ENCODE data around the gene EXOC4.

EXOC4 gene

GRCh38 chr7:133542209-133542780 is 289.4 kb downstream of the EXOC4 start:
- no peak for DNase-seq (ENCODE audit: low read depth)

- DNase-seq (ENCODE audit: low read depth) = no peak
Measured at GRCh38 chr7:133543657-133544056, 290.8 kb downstream of the EXOC4 start.

GRCh38 chr7:133545618-133546017 is 292.7 kb downstream of the EXOC4 start:
- DNase-seq (ENCODE audit: low read depth) = no peak

GRCh38 chr7:133547981-133548380 is 295.1 kb downstream of the EXOC4 start:
- DNase-seq (ENCODE audit: low read depth) = no peak

GRCh38 chr7:133549633-133550032 is 296.8 kb downstream of the EXOC4 start:
- DNase-seq (ENCODE audit: low read depth) = no peak

GRCh38 chr7:133550145-133550544 is 297.3 kb downstream of the EXOC4 start:
- no peak for DNase-seq (ENCODE audit: low read depth)

GRCh38 chr7:133550811-133551210 is 297.9 kb downstream of the EXOC4 start:
- DNase-seq (ENCODE audit: low read depth) = no peak

- no peak for DNase-seq (ENCODE audit: low read depth)
Measured at GRCh38 chr7:133551466-133551865, 298.6 kb downstream of the EXOC4 start.

- DNase-seq (ENCODE audit: low read depth) = no peak
Measured at GRCh38 chr7:133552079-133552478, 299.2 kb downstream of the EXOC4 start.

- DNase-seq (ENCODE audit: low read depth) = no peak
Measured at GRCh38 chr7:133554330-133554729, 301.5 kb downstream of the EXOC4 start.

- DNase-seq (ENCODE audit: low read depth) = no peak
Measured at GRCh38 chr7:133556048-133556447, 303.2 kb downstream of the EXOC4 start.

GRCh38 chr7:133556553-133556952 is 303.7 kb downstream of the EXOC4 start:
- no peak for DNase-seq (ENCODE audit: low read depth)

- DNase-seq (ENCODE audit: low read depth) = no peak
Measured at GRCh38 chr7:133560900-133561299, 308.0 kb downstream of the EXOC4 start.

- no peak for DNase-seq (ENCODE audit: low read depth)
Measured at GRCh38 chr7:133561396-133561795, 308.5 kb downstream of the EXOC4 start.

GRCh38 chr7:133562621-133563020 is 309.7 kb downstream of the EXOC4 start:
- DNase-seq (ENCODE audit: low read depth) = no peak

GRCh38 chr7:133563251-133563650 is 310.4 kb downstream of the EXOC4 start:
- DNase-seq (ENCODE audit: low read depth) = no peak

- no peak for DNase-seq (ENCODE audit: low read depth)
Measured at GRCh38 chr7:133564484-133564883, 311.6 kb downstream of the EXOC4 start.

- no peak for DNase-seq (ENCODE audit: low read depth)
Measured at GRCh38 chr7:133568544-133568943, 315.7 kb downstream of the EXOC4 start.

GRCh38 chr7:133570321-133570720 is 317.4 kb downstream of the EXOC4 start:
- DNase-seq (ENCODE audit: low read depth) = no peak

- no peak for DNase-seq (ENCODE audit: low read depth)
Measured at GRCh38 chr7:133571076-133571475, 318.2 kb downstream of the EXOC4 start.

GRCh38 chr7:133572087-133572486 is 319.2 kb downstream of the EXOC4 start:
- DNase-seq (ENCODE audit: low read depth) = no peak

- no peak for DNase-seq (ENCODE audit: low read depth)
Measured at GRCh38 chr7:133572843-133573242, 320.0 kb downstream of the EXOC4 start.

GRCh38 chr7:133573554-133574265 is 320.8 kb downstream of the EXOC4 start:
- no peak for DNase-seq (ENCODE audit: low read depth)
